Left lung (tissue), 10 donors: ENCODE data around the gene MTX1. TPM values are rescaled to one million over a fixed set of nuclear protein-coding genes. Genes with fewer than 3 reads are reported as not detected.
"Not testable (repeated sequence)": the region's sequence is repeated elsewhere in the genome, so short reads cannot be mapped to it uniquely, and the experiment has no call there.

Experiments used
- ATAC-seq: fragments of 200-7000 bp; cut with Tn5 transposase; one replicate; pipeline ENCODE4 v1.9.1; 2020; ENCODE audit warnings: moderate library complexity
- DNase-seq, 4 donors: peaks; one replicate each; pipeline ENCODE4 v3.0.0-alpha.2; 2013 to 2020
- H3K27ac ChIP-seq, 2 donors: fragments of 200-600 bp; sonication (generic) in 1 of 2; one replicate each; pipeline versions ENCODE4 v1.5.0 to v1.8.0; 2020 to 2021
- H3K27me3 ChIP-seq, 2 donors: fragments of 200-600 bp; sonication (generic) in 1 of 2; one replicate each; pipeline versions ENCODE4 v1.5.0 to v1.8.0; 2020 to 2021
- H3K36me3 ChIP-seq, 2 donors: fragments of 200-600 bp; sonication (generic) in 1 of 2; one replicate each; pipeline versions ENCODE4 v1.5.0 to v1.8.0; 2020 to 2021
- H3K4me1 ChIP-seq, 2 donors: fragments of 200-600 bp; one replicate each; pipeline ENCODE4 v1.8.0; 2021
- H3K4me3 ChIP-seq, 2 donors: fragments of 200-600 bp; sonication (generic) in 1 of 2; one replicate each; pipeline versions ENCODE4 v1.5.0 to v1.8.0; 2020 to 2021; ENCODE audit warnings: mild to moderate bottlenecking in 1 of 2
- H3K9me3 ChIP-seq, 2 donors: fragments of 200-600 bp; sonication (generic) in 1 of 2; one replicate each; pipeline versions ENCODE4 v1.5.0 to v1.8.0; 2020 to 2021
- intact Hi-C, 2 donors: fragments of 100-400 bp; cut with DNase I; formaldehyde crosslinking; loops; one replicate each; pipeline versions ENCODE4 v1.11.2 to v1.14.2; 2022
- polyA plus RNA-seq, 6 donors: library from polyadenylated mRNA; unstranded; fragments of 120-200 nt; gene quantifications; one replicate each; pipeline ENCODE4 v1.2.1, GENCODE V29; 2013; ENCODE audit not compliant: insufficient read length in 6 of 6
- total RNA-seq, 2 donors: library from RNA; stranded (reverse); fragmentation: NEBNext Ultra II Directional; extraction: Animal tissue kit (Norgen Biotek cat#: 25700); gene quantifications; one replicate each; pipeline ENCODE4 v1.2.1, GENCODE V29; 2021
- TF ChIP-seq, protein P1 (sequence below), 2 donors: fragments of 200-600 bp; sonication (generic) in 1 of 2; IDR thresholded peaks; one replicate each; pipeline versions ENCODE4 v1.5.0 to v1.8.0; 2021; ENCODE audit warnings: antibody characterized with exemption in 2 of 2
- donor health status: DM: no; HTN: yes; CAD: no.
- donor health status: DM: no; HTN: no; CAD: no.

The MTX1 gene
- total and polyA plus RNA-seq, 8 donors: 28.6 to 45.5 (median 31.1) TPM

DNA sequence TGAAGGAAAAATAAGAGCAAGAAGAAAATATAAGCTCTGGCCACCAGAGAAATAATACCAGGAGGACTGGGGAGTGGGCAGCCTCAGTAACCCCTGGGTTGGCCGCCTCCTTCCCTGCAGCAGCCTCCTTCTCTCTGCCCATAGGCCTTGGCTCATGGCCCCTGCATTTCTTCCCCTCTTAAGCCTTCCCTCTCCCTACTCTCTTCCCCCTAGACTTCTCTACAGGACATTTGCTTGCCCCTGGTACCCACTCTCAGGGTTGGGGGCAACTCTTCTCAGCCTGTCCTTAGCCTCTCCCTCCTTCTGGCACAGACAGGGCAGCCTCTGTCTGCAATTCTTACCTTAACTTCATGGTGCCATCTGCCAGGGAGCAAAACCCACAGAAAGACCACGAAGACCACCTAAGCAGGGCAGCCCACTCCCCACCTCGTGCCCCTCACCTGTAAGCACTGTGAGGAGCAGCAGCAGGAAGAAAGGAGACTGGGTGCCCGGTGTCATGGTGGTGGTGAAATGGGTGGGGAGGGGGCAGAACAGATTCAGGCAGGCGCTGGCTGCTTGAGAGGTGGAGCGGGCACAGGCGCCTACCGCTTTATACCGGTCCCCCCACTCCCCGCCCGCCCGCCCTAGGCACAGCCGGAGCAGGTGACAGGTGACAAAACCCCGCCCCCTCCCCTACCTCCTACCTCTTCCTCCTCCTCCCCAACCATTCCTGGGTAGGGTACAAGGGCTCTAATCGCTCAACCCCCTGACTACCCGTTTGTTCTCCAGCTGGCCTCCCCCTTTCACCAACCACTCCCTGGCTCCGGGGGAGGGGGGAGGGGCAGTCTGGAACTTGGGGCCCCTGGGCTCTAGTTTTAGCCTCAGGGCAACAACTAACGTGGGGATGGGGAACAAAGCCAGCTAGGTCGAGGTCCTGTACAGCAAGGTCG, 15.9 kb upstream of the MTX1 start:
- DNase-seq (peak; percentile 50 to 86 (median 85)), ATAC-seq (peak; percentile 63)
- peaks cover 0 to 9% of the 10 kb centered on the region in 2 donors for H3K36me3 ChIP-seq
- peak overlapping the region; percentile 38 to 52 for H3K4me3 ChIP-seq
- TF ChIP-seq, protein P1, sequence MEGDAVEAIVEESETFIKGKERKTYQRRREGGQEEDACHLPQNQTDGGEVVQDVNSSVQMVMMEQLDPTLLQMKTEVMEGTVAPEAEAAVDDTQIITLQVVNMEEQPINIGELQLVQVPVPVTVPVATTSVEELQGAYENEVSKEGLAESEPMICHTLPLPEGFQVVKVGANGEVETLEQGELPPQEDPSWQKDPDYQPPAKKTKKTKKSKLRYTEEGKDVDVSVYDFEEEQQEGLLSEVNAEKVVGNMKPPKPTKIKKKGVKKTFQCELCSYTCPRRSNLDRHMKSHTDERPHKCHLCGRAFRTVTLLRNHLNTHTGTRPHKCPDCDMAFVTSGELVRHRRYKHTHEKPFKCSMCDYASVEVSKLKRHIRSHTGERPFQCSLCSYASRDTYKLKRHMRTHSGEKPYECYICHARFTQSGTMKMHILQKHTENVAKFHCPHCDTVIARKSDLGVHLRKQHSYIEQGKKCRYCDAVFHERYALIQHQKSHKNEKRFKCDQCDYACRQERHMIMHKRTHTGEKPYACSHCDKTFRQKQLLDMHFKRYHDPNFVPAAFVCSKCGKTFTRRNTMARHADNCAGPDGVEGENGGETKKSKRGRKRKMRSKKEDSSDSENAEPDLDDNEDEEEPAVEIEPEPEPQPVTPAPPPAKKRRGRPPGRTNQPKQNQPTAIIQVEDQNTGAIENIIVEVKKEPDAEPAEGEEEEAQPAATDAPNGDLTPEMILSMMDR (IDR thresholded peaks at IDR 0.05): no peak
- H3K9me3 ChIP-seq: no peaks in the 10 kb centered on the region
- intact Hi-C loops: no loop called here
- H3K4me1 ChIP-seq: peaks cover 9 to 40% of the 10 kb centered on the region in 2 donors
- H3K27ac ChIP-seq: peak overlapping the region; percentile 91 to 92
- peaks cover 0 to 12% of the 10 kb centered on the region in 2 donors for H3K27me3 ChIP-seq

DNA sequence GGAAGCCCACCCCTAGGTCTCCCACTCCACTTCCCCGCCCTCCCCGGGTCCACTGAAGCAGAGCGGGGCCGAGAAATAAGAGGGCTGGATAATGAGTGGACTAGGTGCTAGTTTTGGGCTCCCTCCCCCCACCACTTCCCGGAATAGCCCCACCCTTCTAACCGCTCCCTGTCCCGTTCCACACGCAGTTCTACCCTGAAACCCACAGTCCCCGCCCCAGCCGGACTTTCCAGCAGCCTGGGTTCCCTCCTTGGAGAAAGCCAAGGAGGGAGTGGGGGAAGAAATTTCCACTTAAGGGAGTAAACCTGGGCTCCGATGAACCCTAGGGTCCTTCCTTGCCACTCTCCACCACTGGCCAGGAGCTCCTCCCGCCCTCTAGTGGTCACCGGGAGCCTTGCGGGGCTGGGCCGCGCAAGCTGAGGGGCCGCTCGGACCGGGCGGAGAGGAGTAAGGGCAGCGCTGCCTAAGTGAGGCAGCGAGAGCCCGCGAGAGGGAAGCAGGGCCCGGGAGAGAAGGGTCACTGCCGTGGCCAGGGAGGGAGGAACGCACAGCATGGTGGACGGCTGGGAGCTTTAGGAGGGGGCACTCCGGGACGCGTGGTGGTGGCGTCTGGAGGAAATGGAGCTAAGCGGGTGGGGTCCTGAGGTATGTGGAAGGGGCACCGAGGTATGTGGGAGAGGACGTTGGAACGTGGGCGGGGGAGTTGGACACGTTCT, 15.1 kb upstream of the MTX1 start:
- Histone ChIP-seq H3K4me1 (peaks cover 9 to 40% of the 10 kb centered on the region in 2 donors), H3K27me3 (peaks cover 0 to 12% of the 10 kb centered on the region in 2 donors), H3K27ac (peak overlapping the region; percentile 91 to 92), H3K9me3 (no peaks in the 10 kb centered on the region), H3K36me3 (peaks cover 0 to 17% of the 10 kb centered on the region in 2 donors), H3K4me3 (peak overlapping the region; percentile 38 to 52)
- intact Hi-C loops: no loop called here
- ATAC-seq: peak; percentile 79
- TF ChIP-seq, protein P1 (IDR thresholded peaks at IDR 0.05): peak; percentile 97 to 99
- peak; percentile 88 to 98 (median 94) for DNase-seq

DNA sequence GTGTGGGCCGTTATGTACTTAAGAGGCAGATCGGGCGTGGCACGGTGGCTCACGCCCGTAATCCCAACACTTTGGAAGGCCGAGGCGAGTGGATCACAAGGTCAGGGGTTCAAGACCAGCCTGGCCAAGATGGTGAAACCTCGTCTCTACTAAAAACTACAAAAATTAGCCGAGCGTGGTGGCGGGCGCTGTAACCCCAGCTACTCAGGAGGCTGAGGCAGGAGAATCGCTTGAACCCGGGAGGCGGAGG, 14.6 kb upstream of the MTX1 start:
- Histone ChIP-seq H3K4me1 (peaks cover 9 to 40% of the 10 kb centered on the region in 2 donors), H3K27ac (peak overlapping the region; percentile 91 to 92), H3K27me3 (peaks cover 0 to 12% of the 10 kb centered on the region in 2 donors), H3K36me3 (peaks cover 0 to 21% of the 10 kb centered on the region in 2 donors), H3K4me3 (peak overlapping the region; percentile 38 to 52)
- DNase-seq, intact Hi-C loops, ATAC-seq, H3K9me3 ChIP-seq: not testable (repeated sequence)

DNA sequence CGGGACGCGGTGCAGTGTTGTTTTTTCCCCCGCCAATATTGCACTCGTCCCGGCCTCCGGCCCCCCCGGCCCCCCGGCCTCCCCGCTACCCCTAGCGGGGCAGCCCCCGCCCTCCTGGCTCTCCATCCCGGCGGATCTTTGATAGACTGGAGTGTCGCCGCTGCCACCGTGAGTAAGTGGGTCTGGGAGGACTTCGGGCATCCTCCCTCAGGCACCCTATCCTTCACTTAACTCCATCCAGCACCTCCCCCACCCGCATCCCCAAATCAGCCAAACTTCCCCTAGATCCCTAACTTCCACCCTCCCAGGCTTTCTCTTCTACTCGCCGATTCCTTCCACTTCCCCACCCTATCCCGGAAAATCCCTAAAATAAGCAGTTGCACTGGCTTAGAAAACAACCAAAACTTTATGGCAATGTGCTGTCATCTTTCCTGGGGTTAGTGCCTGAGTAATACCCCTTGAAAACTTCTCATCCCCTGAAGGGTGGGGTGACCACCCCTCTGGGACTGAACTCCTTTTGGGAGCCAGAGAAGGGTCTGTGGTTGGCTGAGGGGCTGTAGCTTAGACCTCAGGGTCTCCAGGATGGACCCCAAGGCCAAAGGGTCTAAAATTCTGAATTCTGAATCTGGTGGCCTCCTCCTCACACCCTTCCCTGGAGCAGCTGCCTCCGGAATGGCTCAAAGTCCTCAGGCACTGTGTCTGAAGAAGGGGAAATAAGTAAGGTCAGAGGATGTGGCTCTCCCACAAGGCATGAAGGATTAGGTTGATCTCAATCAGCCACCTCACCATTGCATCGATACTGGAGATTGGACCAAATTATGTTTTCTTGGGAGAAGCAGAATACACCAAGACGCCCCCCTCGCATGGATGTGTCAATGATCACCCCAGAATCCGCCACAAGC, 13.0 kb upstream of the MTX1 start:
- peaks cover 0 to 12% of the 10 kb centered on the region in 2 donors for H3K27me3 ChIP-seq
- no peak for ATAC-seq
- DNase-seq: peak in 1 of 4 donors; percentile 26
- H3K4me3 ChIP-seq: peak overlapping the region; percentile 38 to 52
- peaks cover 9 to 40% of the 10 kb centered on the region in 2 donors for H3K4me1 ChIP-seq
- TF ChIP-seq, protein P1 (IDR thresholded peaks at IDR 0.05): no peak
- H3K36me3 ChIP-seq: peaks cover 0 to 27% of the 10 kb centered on the region in 2 donors
- intact Hi-C loops: no loop called here
- H3K9me3 ChIP-seq: no peaks in the 10 kb centered on the region
- H3K27ac ChIP-seq: peak overlapping the region; percentile 91 to 92
